ENCODE data around the gene HMGCLL1.

Gene HMGCLL1

GRCh38 chr6:55518529-55519060 lies 60.4 kb downstream of the HMGCLL1 start:
- no peak for DNase-seq (ENCODE audit: extremely low read depth, low read depth)
- TF ChIP-seq, protein P1, sequence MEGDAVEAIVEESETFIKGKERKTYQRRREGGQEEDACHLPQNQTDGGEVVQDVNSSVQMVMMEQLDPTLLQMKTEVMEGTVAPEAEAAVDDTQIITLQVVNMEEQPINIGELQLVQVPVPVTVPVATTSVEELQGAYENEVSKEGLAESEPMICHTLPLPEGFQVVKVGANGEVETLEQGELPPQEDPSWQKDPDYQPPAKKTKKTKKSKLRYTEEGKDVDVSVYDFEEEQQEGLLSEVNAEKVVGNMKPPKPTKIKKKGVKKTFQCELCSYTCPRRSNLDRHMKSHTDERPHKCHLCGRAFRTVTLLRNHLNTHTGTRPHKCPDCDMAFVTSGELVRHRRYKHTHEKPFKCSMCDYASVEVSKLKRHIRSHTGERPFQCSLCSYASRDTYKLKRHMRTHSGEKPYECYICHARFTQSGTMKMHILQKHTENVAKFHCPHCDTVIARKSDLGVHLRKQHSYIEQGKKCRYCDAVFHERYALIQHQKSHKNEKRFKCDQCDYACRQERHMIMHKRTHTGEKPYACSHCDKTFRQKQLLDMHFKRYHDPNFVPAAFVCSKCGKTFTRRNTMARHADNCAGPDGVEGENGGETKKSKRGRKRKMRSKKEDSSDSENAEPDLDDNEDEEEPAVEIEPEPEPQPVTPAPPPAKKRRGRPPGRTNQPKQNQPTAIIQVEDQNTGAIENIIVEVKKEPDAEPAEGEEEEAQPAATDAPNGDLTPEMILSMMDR (IDR thresholded peaks at IDR 0.05; ENCODE audit: low read depth, low read length, missing control alignments), result no peak

DNA sequence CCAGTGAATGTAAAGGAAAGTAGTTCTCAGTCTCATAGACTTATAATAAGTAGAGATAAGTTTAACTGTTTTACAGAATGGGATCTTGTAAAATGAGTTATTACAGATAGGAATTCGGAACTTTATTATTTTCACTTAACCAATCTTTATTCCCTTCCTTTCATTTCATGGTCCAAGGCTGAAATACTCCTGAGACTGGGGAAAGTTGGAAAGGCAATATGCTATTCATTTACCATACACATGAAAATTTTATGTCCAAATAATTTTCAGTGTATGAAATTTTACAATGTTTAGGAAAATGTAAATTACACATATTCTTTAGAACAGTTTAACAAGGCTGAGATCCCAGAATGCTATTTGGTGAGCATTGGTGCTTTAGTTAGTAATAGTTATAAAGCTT lies 62.3 kb downstream of the HMGCLL1 start:
- TF ChIP-seq, protein P1 (IDR thresholded peaks at IDR 0.05; ENCODE audit: low read depth, low read length, missing control alignments), result no peak
- DNase-seq (ENCODE audit: extremely low read depth, low read depth), result no peak
- no peak overlapping the region for H3K4me3 ChIP-seq (replicated peaks; ENCODE audit: low read depth, low read length)

More at GRCh38 chr6:55518529-55519060, 60.4 kb downstream of the HMGCLL1 start:
- H3K4me3 ChIP-seq (replicated peaks; ENCODE audit: low read depth, low read length), result no peak overlapping the region

- TF ChIP-seq, protein P1 (IDR thresholded peaks at IDR 0.05; ENCODE audit: low read depth, low read length, missing control alignments), result no peak
- H3K4me3 ChIP-seq (replicated peaks; ENCODE audit: low read depth, low read length), result no peak overlapping the region
- DNase-seq (ENCODE audit: extremely low read depth, low read depth), result no peak
These were observed 66.1 kb downstream of the HMGCLL1 start for GRCh38 chr6:55512904-55513303.

DNA sequence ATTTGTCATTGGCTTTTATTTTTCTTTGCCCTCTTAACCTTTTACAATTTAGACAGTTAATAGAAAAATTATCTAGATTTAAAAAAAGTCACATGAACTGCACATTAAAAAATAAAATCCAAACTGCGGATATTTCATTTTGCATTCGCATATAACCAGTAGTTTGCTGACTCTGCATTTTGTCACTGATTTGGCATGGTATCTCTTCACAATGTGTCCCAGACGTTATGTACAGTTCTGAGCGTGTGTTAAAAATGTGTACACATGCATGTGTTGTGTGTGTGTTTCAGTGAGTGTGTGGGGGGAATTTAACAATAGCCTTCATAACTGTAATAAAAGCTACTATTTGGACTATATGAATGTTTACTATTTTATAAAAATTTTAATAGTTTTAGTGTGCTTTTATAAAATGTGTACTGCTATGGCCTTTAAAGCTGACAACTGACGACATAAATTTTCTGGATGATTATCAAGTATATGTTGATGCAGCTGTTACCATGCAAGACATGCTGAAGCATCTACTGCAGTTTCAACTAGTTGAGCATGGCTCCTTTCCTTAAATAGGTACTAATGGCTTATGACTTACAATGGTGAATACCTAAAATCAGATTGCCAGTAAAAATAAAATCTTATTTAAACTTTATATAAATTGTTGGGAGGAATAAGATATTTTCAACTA lies 67.7 kb downstream of the HMGCLL1 start:
- no peak overlapping the region for H3K4me3 ChIP-seq (replicated peaks; ENCODE audit: low read depth, low read length)
- TF ChIP-seq, protein P1 (IDR thresholded peaks at IDR 0.05; ENCODE audit: low read depth, low read length, missing control alignments), result no peak
- DNase-seq (ENCODE audit: extremely low read depth, low read depth), result no peak

- TF ChIP-seq, protein P1 (IDR thresholded peaks at IDR 0.05; ENCODE audit: low read depth, low read length, missing control alignments), result no peak
- DNase-seq (ENCODE audit: extremely low read depth, low read depth), result no peak
These were observed 79.4 kb downstream of the HMGCLL1 start for GRCh38 chr6:55499591-55499990.

GRCh38 chr6:55497694-55498093 lies 81.3 kb downstream of the HMGCLL1 start:
- TF ChIP-seq, protein P1 (IDR thresholded peaks at IDR 0.05; ENCODE audit: low read depth, low read length, missing control alignments), result no peak
- no peak for DNase-seq (ENCODE audit: extremely low read depth, low read depth)
- no peak overlapping the region for H3K4me3 ChIP-seq (replicated peaks; ENCODE audit: low read depth, low read length)

More at GRCh38 chr6:55499591-55499990, 79.4 kb downstream of the HMGCLL1 start:
- H3K4me3 ChIP-seq (replicated peaks; ENCODE audit: low read depth, low read length), result no peak overlapping the region
